M059J (cell line): Measurements from ENCODE around the gene CSNK1D. TPM values are rescaled to one million over a fixed set of nuclear protein-coding genes. Genes with fewer than 3 reads are reported as not detected.

Source experiments
- DNase-seq: peaks from one replicate; pipeline ENCODE4 v3.0.0-alpha.2; 2012; ENCODE audit warnings: low read depth
- total RNA-seq: library from RNA; depleted of rRNA; stranded (reverse); fragments of >200 nt; shearing (Covaris generic); gene quantifications from 2 replicates; pipeline ENCODE4 v1.2.3, GENCODE V29; 2014

Gene CSNK1D
- total RNA-seq, 1 experiment from 2014 or later, result 41.6 TPM

DNA sequence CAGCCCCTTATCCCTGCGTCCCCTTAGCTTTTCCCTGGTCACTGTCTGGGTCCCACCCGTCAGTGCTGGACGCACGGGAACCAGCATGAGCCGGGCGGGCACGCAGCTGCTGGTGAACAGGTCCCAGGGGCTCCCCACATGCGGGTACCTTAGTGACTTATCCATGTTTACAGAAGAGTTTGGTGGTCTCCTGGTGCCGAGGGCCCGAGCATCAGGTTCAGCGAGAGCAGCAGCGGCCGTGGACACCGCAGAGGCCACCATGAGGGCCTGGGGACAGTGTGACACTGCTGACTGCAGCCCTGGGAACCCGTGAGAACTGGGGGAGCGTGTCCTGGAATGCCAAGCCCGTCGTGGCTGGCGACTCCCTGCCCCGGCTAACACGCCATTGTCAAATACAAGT is 37.4 kb upstream of the CSNK1D start:
- no peak for DNase-seq

DNA sequence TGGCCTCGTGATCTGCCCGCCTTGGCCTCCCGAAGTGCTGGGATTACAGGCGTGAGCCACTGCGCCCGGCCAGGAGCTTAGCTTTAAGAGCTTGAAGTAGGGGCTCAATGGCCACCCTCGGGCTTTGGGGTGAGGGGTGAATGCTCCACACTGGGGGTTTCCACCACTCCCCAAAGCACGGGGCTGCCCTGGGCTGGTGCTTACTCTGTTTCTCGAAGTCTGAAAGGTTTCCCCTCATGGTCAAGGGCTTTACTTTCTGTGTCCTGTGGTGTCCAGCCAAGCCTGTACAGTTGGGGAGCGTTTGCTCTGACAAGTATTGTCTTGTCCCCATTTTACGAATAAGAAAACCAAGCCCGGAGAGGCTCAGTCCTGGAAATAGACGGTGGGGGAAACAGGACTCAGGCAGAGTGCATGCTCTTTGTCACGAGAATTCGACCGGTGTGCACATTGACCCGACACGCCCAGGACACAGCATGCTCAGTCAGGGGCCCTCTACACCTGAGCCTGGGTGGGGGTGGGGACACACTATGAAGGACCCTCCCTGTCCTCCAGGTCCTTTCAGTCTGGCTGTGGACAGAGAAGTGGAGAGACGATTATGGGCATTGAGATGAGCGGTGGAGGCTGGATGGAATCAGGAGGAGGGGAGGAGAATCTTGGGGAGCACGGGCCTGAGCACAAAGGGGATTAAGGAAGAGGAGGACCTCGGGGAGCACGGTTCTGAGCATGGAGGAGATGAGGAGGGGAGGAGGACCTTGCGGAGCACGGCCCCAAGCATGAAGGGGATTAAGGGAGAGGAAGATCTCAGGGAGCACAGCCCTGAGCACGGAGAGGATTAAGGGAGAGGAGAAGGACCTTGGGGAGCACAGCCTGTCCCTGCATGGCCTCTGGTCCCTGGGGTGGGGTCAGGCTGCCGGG is 36.4 kb upstream of the CSNK1D start:
- DNase-seq, result no peak

DNA sequence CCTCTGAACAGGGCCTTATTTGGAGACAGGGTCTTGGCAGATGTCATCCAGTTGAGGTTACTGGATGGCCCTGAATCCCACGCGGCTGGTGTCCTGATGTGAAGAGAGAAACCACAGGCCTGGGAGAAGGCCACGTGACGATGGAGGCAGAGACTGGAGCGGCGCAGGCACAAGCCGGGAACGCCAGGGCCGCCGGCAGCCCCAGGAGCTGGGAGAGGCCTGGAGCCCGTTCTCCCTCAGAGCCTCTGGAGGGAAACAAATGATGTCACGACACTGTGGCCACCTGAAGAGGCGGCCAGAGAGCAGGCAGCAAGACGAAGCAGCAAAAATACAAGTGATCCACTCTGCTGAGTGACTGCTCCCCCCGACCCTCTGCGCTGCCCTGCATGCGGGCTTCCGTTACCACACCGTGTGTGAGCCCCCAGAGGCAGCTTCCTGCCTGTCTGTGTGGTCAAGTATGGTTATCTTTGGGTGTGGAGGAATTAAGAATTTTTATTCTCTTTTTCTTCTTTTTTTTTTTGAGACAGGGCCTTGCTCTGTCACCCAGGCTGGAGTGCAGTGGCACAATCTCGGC is 32.3 kb upstream of the CSNK1D start:
- DNase-seq, result no peak

DNA sequence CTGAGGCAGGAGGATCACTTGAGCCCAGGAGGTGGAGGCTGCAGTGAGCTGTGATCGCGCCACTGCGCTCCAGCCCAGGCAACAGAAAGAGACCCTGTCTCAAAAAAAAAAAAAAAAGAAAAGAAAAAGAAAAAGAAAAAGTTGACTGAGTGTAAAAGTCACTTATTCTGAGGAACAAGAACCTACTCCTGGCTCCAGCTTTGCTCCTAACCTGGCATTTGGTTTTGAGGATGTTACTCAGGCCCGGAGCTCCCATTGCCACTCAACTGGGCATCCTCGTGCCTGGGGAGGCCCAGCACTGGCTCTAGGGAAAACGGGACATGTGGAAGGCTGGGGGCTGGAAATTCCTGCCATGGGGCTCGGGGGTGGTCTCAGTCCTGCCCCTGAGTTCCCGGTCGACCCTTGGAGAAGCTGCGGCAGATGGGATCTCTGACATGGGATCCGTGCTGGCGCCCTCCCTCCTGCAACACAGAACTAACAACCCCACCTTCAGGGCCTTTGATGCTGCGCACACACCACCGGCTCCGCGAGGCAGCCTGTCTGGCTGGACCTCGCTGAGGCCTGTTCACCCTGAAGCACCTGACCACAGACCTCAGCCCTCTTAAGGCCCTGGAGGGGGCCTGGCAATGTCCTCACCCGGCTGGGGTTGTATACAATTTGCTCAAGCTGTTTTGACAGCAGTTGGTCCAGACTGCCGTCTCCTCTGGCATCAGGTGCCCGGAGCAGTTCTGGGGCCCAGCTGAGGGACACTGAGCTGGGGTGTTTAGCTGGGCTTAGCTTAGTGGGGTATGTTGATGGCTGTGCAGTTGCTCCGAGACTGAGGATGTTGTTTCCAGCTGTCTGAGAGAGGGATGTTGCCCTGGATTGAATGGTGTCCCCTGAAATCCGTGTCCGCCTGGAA is 31.6 kb upstream of the CSNK1D start:
- no peak for DNase-seq

DNA sequence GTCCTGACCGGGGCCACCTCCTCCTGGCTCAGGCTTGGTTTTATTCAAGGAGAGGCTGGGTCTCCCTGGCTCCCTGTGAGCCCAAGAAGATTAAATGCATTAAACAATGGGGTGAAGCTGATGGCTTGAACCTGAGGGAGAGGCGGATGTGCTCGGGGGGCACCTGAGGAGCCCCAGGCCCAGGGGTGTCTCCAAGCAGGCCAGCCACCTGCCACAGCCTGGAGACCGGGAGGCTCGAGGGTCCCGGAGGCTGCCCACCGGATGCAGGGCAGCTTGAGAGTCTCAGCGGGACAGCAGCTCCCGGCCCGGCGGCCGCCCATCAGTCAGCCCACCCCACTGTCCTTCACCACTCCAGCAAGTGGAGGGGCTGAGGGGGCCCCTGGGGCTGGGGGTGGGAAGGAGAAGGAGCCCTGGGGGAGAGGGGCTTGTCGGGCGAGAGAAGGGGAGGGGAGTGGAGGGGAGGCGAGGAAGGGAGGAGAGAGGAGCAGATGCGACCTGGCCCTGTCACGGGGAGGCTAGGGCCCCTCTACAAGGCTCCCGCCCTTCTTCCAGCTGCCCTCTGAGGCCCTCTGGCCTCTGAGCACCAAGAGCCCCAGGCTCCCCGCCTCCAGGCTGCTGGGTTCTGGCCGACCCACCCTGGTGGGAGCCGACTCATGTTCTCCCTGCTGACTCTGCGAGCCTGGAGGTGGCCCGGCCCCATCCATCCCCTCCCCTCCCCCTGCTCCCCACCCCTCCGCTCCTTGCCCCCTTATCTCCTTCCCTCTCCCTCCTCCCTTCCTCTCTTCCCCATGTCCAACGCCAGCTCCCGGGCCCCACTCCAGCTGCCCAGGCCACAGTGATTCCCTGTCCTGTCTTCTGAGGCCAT is 30.7 kb upstream of the CSNK1D start:
- DNase-seq, result no peak

DNA sequence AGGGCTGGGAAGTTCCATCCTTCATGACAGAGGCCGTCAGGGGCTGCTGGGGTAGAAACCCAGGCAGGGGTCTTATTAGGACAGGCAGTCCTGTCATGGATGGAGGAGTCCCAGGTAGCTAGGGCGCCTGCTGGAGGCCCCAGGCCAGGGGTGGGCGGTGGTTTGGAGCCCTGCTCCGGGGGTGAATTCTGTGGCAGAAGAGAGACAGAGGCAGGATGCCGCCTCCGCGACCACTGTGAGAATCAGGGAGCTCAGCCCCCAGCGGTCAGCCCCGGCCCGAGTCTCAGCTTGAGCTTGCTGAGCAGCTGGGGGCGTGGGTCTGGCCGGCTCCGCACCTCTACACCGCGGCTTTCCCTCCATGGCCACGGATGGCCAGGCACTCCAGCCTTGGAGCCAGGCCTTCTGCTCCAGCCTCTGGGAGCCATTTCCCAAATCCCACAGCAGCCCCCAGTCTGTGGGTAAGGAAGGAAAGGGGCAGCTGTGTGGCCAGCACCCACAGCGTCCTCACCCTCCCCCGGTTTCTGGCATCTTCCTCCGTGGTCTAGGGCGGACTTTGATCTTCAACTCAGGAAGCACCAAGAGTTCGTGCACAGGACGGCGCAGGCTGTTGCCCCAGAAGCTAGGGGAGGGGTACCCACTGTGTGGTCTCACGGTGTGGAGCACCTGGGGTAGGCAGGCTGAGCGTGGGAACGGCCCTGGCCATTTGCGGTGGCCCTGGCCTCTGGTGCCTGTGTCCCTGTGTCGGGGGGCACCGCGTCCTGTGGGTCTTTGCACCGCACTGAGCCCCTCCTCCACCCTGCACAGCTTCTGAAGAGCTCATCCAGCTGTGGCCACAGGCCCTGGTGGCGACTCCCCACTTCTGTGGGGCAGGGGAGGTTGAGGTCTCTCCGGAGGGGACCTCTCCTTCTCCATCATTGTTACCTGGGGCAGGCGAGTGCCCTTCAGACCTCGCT is 29.8 kb upstream of the CSNK1D start:
- DNase-seq, result no peak

DNA sequence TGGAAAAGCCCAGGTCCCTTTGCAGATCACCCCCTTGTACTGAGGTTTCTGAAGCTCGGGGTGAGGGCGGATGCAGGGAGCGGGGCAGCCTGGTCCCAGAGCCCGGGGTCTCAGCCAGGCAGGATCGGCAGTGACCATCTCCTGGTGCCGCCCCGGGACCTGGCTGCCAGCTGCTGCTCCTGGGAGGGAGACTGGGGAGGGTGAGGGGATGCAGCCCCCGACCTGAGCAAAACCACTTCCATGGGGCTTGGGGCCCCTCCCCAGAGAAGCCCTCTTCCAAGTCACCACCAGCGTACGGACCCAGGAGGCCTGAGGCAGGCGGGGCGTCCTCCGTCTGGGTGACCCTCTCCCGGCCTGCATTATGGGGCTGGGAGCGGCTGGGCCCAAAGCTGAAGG is 29.1 kb upstream of the CSNK1D start:
- DNase-seq, result no peak

DNA sequence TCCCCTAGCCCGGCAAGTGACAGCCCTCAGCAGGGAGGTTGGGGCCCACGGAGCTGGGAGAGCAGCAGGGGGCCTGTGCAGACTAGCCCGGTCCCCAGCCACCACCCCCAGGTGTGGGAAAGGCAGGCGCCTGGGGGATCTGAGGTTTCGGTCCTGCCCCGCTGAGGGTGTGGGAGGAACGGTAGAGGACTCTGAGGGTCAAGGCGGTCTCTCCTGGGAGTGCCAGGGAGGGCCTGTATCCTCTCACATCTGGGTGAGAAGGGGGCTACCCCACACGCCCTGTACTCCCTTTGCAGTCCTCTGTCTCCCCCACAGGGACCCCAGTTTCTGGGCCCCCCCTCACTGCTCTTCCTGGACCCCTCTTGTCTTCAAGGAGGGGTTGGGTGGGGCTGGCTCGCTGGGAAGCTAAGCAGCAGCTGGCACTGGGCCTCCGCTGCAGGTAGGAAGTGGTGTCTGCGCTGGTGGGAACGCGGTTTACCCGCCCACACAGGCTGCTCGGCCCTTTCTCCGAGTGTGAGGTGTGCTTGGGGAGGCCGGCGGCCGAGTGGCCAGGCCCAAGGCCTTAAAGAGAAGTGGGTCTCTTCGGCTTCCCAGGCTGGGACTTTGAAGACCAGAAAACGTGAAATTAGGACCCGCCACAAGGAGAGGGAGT is 28.5 kb upstream of the CSNK1D start:
- no peak for DNase-seq

DNA sequence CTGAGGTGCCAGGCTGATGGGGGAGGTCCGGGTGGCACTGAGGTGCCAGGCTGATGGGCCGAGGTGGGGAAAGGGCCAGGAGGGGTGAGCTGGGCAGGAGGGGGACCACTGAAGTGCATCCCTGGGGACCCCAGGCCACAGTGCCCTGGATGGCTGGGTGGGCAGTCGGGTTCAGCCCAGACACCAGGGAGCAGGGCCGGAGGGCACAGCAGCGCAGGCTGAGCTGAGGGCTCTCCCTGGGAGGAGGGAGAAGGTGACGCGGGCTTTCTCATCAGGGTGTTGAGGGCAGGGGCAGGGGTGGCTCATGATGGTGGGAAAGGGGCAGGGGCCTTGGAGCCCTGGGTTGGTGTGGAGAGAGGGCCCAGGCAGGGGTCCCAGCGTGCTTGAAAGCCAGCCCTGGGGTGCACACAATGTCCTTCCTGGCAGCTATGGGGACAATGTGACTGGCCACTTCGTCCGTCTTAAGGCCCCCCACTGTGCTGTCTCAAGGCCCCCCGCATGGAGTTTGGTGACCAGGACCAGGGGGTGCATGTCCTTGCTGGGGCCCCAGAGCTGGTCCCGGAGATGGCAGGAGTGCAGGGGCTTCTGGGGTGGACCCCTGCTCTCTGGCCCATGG is 27.9 kb upstream of the CSNK1D start:
- no peak for DNase-seq

DNA sequence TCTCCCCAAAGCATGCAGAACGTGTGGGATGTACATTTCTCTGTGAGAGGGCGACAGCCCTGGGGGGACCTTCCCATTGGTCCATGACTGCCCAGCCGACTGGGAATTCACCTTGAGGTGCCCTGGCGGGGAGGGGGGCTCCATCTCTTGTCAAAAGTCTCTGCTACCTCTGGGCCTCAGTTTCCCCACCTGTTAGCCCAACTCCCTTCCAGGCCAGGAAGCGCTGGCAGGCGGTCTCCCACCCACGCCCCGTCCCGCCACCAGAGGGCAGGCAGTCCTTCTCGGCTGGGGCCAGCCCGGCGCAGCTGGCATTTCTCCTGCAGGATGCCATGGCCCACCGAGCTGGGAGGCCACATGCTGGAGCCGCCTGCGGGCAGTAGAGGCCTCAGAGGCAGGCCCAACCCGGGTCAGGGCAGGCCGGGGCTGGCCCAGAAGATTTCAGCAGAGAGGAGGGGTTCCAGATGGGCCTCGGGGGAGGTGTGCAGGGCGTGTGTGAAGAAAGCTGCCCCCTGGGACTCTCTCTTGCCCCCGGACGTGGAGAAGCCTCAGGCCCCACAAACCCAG is 27.3 kb upstream of the CSNK1D start:
- no peak for DNase-seq

DNA sequence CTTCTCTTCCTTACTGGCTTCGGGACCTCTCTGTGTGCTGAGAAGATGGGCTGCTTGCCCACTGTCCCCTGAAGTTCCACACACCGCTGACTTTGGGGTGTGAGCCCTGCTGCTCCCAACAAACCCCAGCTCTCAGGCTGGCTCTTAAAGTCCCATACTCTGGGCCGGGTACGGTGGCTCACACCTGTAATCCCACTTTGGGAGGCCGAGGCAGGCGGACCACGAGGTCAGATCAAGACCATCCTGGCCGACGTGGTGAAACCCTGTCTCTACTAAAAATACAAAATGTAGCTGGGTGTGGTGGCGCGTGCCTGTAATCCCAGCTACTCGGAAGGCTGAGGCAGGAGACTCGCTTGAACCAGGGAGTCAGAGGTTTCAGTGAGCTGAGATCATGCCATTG is 26.7 kb upstream of the CSNK1D start:
- DNase-seq, result no peak

DNA sequence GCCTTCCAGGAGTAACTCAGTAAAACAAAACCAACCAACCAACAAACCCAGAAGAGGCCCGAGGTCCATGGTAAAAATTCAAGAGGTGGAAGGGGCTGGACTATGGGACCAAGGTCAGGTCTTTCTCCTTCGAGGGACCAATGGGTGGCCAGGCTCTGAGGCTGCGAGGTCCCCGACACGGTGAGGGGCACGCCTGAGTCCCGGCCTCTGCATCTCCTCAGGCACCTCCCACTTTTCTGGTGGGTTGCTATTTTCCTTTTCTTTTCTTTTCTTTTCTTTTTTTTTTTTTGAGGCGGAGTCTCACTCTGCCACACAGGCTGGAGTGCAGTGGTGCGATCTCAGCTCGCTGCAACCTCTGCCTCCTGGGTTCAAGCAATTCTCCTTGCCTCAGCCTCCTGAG is 26.0 kb upstream of the CSNK1D start:
- no peak for DNase-seq

DNA sequence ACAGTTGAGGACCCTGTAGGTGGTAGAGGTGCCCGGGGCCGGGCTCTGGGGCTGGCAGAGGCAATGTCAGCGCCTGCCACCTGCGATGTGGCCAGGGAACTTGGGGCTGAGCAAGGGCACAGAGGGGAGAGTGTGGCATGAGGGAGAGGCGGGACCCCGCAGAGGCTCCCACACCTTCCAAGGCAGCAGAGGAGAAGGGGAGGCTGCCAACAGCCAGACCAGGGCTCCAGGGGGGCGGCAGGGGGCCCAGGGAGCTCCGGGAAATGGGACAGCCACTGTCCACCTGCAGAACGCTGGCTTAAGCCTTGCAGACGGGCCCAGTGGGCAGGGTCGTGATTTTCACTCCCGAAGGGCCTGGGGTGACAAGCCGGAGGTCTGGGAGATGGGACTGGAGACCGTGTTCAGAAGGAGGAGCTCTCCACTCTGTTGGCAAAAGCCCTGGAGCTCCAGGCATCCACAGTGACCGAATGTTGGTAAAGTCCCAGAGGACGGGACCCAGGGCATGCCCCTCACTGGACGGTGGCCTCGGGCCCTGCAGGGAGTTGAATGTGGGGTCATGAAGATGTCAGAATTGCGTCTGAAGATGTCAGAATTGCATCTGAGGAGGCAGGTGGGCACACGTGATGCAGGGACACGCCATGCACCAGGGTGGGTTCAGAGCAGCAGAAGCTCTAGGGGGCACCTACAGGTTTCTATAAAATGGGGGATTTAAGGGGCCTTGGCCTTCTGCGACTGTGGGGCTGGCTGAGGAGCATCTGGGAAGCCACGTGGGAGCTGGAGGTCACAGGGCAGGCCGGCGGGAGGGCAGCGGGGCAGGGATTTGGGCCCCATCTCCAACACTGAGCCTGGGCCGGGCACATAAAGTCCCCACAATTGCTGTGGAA is 25.3 kb upstream of the CSNK1D start:
- no peak for DNase-seq

DNA sequence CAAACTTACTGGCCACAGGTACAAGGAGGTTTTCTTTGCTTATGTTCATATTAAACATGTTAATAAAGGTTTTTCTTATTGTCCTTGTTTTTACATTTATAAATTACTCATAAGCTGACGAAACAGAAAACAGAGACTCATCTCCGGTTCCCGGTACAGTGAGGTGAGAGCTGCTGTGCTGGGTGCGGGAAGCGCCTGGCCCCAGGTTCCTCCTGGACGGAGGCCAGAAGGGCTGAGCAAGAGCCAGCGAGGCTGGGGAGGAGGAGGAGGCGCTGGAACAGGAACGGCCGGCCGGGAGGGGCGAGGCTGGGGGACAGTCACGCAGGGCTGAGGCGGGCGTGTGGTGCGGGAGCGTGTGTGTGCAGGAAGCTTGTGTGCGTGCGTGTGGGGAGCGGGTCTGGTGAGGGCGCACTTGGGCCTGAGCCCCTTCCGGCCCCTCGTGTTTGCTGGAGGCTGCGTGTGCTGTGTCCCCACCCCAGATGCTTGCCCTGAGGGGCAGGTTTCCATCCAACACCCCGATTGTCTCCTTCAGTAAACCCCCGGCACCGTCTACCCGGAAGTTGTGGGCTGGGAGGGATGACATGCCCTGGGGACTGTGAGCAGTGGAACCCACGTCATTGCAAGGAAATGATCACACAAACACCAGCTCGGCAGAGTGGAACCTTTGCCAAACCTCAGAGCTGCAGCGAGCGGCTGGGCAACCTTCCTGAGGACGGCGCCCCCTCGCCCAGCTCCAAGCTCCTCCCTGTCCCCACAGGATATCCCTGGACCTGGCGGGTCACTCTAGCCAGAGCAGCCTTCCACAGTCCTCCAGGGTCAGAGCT is 24.4 kb upstream of the CSNK1D start:
- DNase-seq, result peak; percentile 98

DNA sequence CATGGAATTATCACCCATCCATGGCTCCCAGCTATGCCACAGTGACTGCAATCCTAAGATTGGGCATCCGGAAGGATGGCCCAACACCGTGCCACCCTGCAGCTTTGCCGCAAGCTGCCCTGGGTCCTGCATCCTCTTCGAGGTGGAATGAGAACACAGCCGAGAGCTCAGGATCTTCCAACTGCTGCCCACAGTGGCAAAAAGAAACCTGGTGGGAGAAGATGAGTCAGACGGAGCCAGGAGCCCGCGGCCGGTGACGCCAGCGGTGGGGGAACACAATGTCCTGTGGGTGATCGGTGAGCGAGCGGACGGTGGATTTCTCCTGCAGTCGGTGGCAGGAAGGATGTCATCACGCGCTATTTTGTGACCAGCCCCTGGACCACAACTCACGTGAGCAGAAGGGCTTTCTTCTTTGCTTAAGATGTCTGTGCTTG is 23.8 kb upstream of the CSNK1D start:
- peak; percentile 96 for DNase-seq

DNA sequence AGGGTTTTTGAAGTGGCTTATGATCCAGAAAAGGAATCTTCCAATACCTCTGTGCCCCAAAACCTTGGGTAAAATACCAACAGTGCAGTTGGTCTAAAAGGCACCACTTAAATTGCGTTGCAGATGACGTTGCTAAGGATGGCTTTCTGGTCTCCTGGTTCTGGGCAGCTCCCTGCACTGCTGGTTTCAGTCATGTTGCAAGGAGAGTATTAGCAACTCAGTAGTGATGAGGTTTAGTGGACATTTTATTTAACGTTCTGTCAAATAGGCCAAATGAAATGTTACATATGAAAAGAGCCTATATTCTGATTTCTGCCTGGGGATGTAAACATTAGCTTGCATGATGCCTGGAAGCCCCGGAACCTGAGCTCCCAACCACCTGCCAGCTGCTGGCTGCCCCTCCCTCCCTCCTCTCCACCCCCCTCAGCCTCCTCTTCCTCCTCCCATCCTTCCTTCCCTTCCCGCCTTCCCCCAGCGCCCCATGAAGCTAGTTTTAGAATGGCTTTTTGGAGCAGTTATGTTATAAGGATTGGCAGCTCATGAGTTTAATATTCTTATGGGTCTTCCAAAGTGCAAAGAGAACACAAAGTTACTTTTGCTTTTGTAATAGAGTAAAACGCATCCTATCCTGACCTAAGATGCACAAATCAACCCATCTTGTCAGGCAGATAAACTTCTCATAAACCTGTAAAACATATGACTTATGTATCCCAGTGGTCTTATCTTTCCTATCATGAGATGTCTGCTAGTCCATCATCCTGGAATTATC is 23.2 kb upstream of the CSNK1D start:
- DNase-seq, result no peak
